ENCODE results near the gene TCF3. TPM values are rescaled to one million over a fixed set of nuclear protein-coding genes. Genes with fewer than 3 reads are reported as not detected.

Gene TCF3
- total RNA-seq, 1 donor from 2014 or later: 43.2 TPM

- DNase-seq (peak; percentile 97), ATAC-seq (peak; percentile 96)
- no peaks in the 10 kb centered on the region for H3K27me3 ChIP-seq
- H3K27ac ChIP-seq: peak within 1 kb of the TSS; percentile 89
- peaks cover 15% of the 10 kb centered on the region for H3K4me1 ChIP-seq
- H3K36me3 ChIP-seq: peaks cover 25% of the 10 kb centered on the region
- intact Hi-C loops (cut with DNase I): no loop called here
- no peaks in the 10 kb centered on the region for H3K9me3 ChIP-seq
- peak within 1 kb of the TSS; percentile 72 for H3K4me3 ChIP-seq
- TF ChIP-seq, protein P1, sequence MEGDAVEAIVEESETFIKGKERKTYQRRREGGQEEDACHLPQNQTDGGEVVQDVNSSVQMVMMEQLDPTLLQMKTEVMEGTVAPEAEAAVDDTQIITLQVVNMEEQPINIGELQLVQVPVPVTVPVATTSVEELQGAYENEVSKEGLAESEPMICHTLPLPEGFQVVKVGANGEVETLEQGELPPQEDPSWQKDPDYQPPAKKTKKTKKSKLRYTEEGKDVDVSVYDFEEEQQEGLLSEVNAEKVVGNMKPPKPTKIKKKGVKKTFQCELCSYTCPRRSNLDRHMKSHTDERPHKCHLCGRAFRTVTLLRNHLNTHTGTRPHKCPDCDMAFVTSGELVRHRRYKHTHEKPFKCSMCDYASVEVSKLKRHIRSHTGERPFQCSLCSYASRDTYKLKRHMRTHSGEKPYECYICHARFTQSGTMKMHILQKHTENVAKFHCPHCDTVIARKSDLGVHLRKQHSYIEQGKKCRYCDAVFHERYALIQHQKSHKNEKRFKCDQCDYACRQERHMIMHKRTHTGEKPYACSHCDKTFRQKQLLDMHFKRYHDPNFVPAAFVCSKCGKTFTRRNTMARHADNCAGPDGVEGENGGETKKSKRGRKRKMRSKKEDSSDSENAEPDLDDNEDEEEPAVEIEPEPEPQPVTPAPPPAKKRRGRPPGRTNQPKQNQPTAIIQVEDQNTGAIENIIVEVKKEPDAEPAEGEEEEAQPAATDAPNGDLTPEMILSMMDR (IDR thresholded peaks at IDR 0.05): no peak
These were observed 59.5 kb downstream of the TCF3 start, which contains the start of gene MBD3 for GRCh38 chr19:1592755-1593500. TSS of gene MBD3 (minus strand) at chr19:1592865. CDS start at chr19:1592631, 234 bp downstream.

GRCh38 chr19:1592024-1592754, 60.2 kb downstream of the TCF3 start:
- peak; percentile 94 for DNase-seq
- H3K36me3 ChIP-seq: peaks cover 18% of the 10 kb centered on the region
- TF ChIP-seq, protein P1 (IDR thresholded peaks at IDR 0.05): no peak
- peak overlapping the region; percentile 72 for H3K4me3 ChIP-seq
- intact Hi-C loops (cut with DNase I): no loop called here
- peaks cover 15% of the 10 kb centered on the region for H3K4me1 ChIP-seq
- no peaks in the 10 kb centered on the region for H3K9me3 ChIP-seq
- no peaks in the 10 kb centered on the region for H3K27me3 ChIP-seq
- peak; percentile 90 for ATAC-seq
- peak overlapping the region; percentile 89 for H3K27ac ChIP-seq

DNA sequence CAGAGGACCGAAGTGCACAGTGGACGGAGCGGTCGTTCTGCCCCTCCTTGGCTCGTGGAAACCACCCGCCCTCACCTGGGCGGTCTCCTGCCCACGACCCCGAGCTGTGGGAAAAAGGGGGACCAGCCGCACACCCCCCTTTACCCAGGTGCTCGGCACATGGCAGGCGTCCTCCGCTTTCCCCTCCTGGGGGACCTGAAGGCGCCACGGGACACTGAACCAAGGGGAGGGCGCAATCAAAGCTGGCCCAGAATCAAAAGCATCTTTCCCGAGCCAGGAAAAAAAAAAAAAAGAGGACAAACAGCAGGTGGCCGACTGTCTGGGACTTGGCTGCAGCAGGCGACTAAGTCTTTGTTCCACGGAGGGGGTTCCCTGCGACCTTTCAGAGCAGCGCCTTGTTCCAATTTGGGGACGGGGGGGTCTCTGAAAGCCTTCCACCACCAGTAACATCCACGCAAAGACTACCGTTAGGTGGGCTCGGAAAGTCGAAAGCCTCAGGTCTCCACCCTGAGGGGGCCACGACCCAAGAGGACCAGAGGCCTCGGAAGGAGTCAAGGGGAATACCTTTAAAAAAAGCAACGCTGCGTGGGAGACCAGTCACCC, 60.9 kb downstream of the TCF3 start:
- TF ChIP-seq, protein P1 (IDR thresholded peaks at IDR 0.05): no peak
- Histone ChIP-seq H3K27ac (peak overlapping the region; percentile 89), H3K4me3 (peak overlapping the region; percentile 72), H3K9me3 (no peaks in the 10 kb centered on the region), H3K36me3 (peaks cover 12% of the 10 kb centered on the region), H3K4me1 (peaks cover 15% of the 10 kb centered on the region), H3K27me3 (no peaks in the 10 kb centered on the region)
- DNase-seq (no peak), ATAC-seq (no peak)
- intact Hi-C loops (cut with DNase I): no loop called here

DNA sequence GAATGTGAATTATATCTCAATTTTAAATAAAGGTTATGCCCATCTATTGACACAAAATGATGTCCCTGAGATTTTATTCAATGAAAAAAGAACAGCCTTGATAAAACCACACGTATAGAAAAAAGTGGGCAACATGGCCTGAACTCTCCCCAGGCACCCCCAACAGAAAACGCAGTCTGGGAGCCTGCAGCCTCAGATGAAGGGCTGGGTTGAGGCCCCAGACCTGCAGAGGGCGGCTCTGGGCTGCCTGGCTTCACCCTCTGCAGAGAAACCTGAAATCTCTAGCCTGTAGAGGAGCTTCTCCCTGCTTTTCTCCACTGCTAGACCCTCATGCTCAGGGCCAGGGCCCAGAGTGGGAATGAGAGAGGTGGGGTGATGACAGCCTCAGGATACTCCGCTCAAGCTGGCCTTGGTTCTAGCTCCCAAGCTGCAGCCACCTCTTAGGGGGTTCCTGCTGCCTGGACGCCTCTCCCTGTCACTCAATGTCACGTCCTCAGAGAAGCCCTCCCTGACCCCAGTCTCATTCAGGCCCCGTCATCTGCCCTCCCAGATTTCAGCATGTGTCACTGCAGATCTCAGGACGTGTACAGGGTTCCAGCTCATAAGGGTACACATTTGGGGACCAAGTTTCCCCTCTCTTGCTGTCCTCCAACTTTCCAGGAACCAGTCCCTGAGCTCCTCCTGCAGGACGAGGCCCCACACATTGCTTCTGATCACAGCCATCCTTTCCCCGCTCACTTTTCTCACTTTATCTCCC, 61.6 kb downstream of the TCF3 start:
- peaks cover 15% of the 10 kb centered on the region for H3K4me1 ChIP-seq

DNA sequence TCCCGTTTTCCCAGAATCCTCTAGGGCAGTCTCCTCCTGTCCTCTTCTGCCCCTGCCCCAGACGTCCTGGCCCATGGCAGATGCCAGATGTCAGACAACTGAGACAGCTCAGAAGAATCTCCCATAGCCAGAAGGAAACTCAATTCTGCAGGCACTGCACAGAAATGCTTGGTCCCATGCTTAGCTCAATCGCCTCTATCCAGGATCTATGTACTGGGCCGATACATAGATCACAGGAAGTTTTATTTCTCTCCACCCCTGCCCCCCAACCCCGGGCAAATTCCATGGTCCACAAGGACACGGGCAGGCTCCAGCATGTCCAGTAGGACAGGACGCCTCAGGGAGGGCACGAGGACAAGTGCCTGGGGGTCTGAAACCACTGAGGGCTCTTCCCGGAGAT, 64.5 kb downstream of the TCF3 start:
- ATAC-seq (no peak), DNase-seq (no peak)
- Histone ChIP-seq H3K4me1 (peaks cover 15% of the 10 kb centered on the region), H3K36me3 (peaks cover 15% of the 10 kb centered on the region), H3K27ac (no peak overlapping the region), H3K9me3 (no peaks in the 10 kb centered on the region), H3K4me3 (no peak overlapping the region), H3K27me3 (no peaks in the 10 kb centered on the region)
- TF ChIP-seq, protein P1 (IDR thresholded peaks at IDR 0.05): no peak
- intact Hi-C loops (cut with DNase I): no loop called here

More for the DNA sequence above, 61.6 kb downstream of the TCF3 start:
- Histone ChIP-seq H3K36me3 (peaks cover 5% of the 10 kb centered on the region), H3K9me3 (no peaks in the 10 kb centered on the region), H3K27me3 (no peaks in the 10 kb centered on the region), H3K27ac (no peak overlapping the region), H3K4me3 (peak overlapping the region; percentile 72)
- DNase-seq (no peak), ATAC-seq (no peak)
- TF ChIP-seq, protein P1 (IDR thresholded peaks at IDR 0.05): no peak
- intact Hi-C loops (cut with DNase I): no loop called here
